Hepatocyte (in vitro differentiated cells): ENCODE results near the gene FAM169A.

Experiments
- CTCF ChIP-seq: fragments of 200-600 bp; sonication (generic); IDR thresholded peaks from 2 replicates; pipeline ENCODE4 v1.5.1; 2016; ENCODE audit warnings: antibody characterized with exemption, mild to moderate bottlenecking; ENCODE audit not compliant: poor library complexity
- EZH2phosphoT487 ChIP-seq: fragments of 200-600 bp; sonication (generic); IDR thresholded peaks from one replicate; pipeline ENCODE4 v1.6.1; 2018; ENCODE audit warnings: antibody characterized with exemption, mild to moderate bottlenecking, low read depth, moderate library complexity; ENCODE audit not compliant: unreplicated experiment, severe bottlenecking

GRCh38 chr5:74765929-74766328 is 100.3 kb downstream of the FAM169A start:
- TF ChIP-seq EZH2phosphoT487 (no peak), CTCF (no peak)
